HEK293 (cell line): Measurements from ENCODE around the gene AXIN1.
A peak's percentile ranks its signal among the peaks of the same experiment; 100 is the strongest.

ENCODE experiments used
- CTCF ChIP-seq: fragments of 450-650 bp; formaldehyde crosslinking; IDR thresholded peaks from 2 replicates; pipeline ENCODE4 v1.5.1; 2016; ENCODE audit warnings: missing biosample characterization, missing genetic modification characterization
- GLI4 ChIP-seq: fragments of 450-650 bp; formaldehyde crosslinking; IDR thresholded peaks from 2 replicates; pipeline ENCODE4 v1.5.1; 2016; ENCODE audit warnings: missing biosample characterization, missing genetic modification characterization
- HIC1 ChIP-seq: fragments of 450-650 bp; formaldehyde crosslinking; IDR thresholded peaks from 2 replicates; pipeline ENCODE4 v1.5.1; 2016; ENCODE audit warnings: missing biosample characterization, missing genetic modification characterization
- KLF1 ChIP-seq: fragments of 450-650 bp; formaldehyde crosslinking; IDR thresholded peaks from 2 replicates; pipeline ENCODE4 v1.5.1; 2016; ENCODE audit warnings: missing biosample characterization, missing genetic modification characterization
- KLF16 ChIP-seq: fragments of 450-650 bp; formaldehyde crosslinking; IDR thresholded peaks from 2 replicates; pipeline ENCODE4 v1.5.1; 2017; ENCODE audit warnings: missing biosample characterization, missing genetic modification characterization
- MZF1 ChIP-seq: fragments of 450-650 bp; formaldehyde crosslinking; IDR thresholded peaks from 2 replicates; pipeline ENCODE4 v1.5.1; 2017; ENCODE audit warnings: missing biosample characterization, missing genetic modification characterization, borderline replicate concordance
- REST ChIP-seq: fragments of 450-650 bp; formaldehyde crosslinking; IDR thresholded peaks from 2 replicates; pipeline ENCODE4 v1.5.1; 2016; ENCODE audit warnings: missing biosample characterization, missing genetic modification characterization
- SETDB1 ChIP-seq: IDR thresholded peaks from one replicate; pipeline ENCODE4 v1.6.1; 2017; ENCODE audit warnings: mild to moderate bottlenecking, low read length, moderate library complexity, mixed read lengths; ENCODE audit not compliant: insufficient read length
- TRIM28 ChIP-seq: IDR thresholded peaks from 2 replicates; pipeline ENCODE4 v1.6.1; 2011; ENCODE audit warnings: low read length, control low read depth, borderline replicate concordance
- YY1 ChIP-seq: fragments of 450-650 bp; formaldehyde crosslinking; IDR thresholded peaks from 2 replicates; pipeline ENCODE4 v1.5.1; 2018; ENCODE audit warnings: missing biosample characterization, missing genetic modification characterization
- ZBTB20 ChIP-seq: fragments of 450-650 bp; formaldehyde crosslinking; IDR thresholded peaks from 2 replicates; pipeline ENCODE4 v1.5.1; 2016; ENCODE audit warnings: missing biosample characterization, missing genetic modification characterization
- ZBTB7A ChIP-seq: fragments of 450-650 bp; formaldehyde crosslinking; IDR thresholded peaks from 2 replicates; pipeline ENCODE4 v1.5.1; 2016; ENCODE audit warnings: low read depth, missing biosample characterization, missing genetic modification characterization
- ZEB2 ChIP-seq: fragments of 450-650 bp; formaldehyde crosslinking; IDR thresholded peaks from 2 replicates; pipeline ENCODE4 v1.5.1; 2016; ENCODE audit warnings: missing biosample characterization, missing genetic modification characterization
- ZFHX2 ChIP-seq: fragments of 450-650 bp; formaldehyde crosslinking; conservative IDR thresholded peaks from 2 replicates; pipeline ENCODE4 v1.5.1; 2016; ENCODE audit warnings: missing biosample characterization, missing genetic modification characterization
- ZFP41 ChIP-seq: fragments of 450-650 bp; formaldehyde crosslinking; IDR thresholded peaks from 2 replicates; pipeline ENCODE4 v1.5.1; 2016; ENCODE audit warnings: missing biosample characterization, missing genetic modification characterization, borderline replicate concordance
- ZNF112 ChIP-seq: fragments of 450-650 bp; formaldehyde crosslinking; IDR thresholded peaks from 2 replicates; pipeline ENCODE4 v1.5.0; 2017; ENCODE audit warnings: missing biosample characterization, missing genetic modification characterization
- ZNF114 ChIP-seq: fragments of 450-650 bp; formaldehyde crosslinking; IDR thresholded peaks from 2 replicates; pipeline ENCODE4 v1.5.0; 2017; ENCODE audit warnings: missing biosample characterization, missing genetic modification characterization
- ZNF121 ChIP-seq: fragments of 450-650 bp; formaldehyde crosslinking; IDR thresholded peaks from 2 replicates; pipeline ENCODE4 v1.5.1; 2016; ENCODE audit warnings: missing biosample characterization, missing genetic modification characterization
- ZNF23 ChIP-seq: fragments of 450-650 bp; formaldehyde crosslinking; IDR thresholded peaks from 2 replicates; pipeline ENCODE4 v1.5.1; 2016; ENCODE audit warnings: missing biosample characterization, missing genetic modification characterization, borderline replicate concordance
- ZNF24 ChIP-seq: fragments of 450-650 bp; formaldehyde crosslinking; IDR thresholded peaks from 2 replicates; pipeline ENCODE4 v1.5.1; 2016; ENCODE audit warnings: missing biosample characterization, missing genetic modification characterization
- ZNF248 ChIP-seq: fragments of 450-650 bp; formaldehyde crosslinking; IDR thresholded peaks from 2 replicates; pipeline ENCODE4 v1.5.1; 2017; ENCODE audit warnings: missing biosample characterization, missing genetic modification characterization
- ZNF280D ChIP-seq: fragments of 450-650 bp; formaldehyde crosslinking; IDR thresholded peaks from 2 replicates; pipeline ENCODE4 v1.5.1; 2016; ENCODE audit warnings: missing biosample characterization, missing genetic modification characterization
- ZNF292 ChIP-seq: fragments of 450-650 bp; formaldehyde crosslinking; IDR thresholded peaks from 2 replicates; pipeline ENCODE4 v1.5.1; 2016; ENCODE audit warnings: low read depth, missing biosample characterization, missing genetic modification characterization, borderline replicate concordance
- ZNF354C ChIP-seq: fragments of 450-650 bp; formaldehyde crosslinking; IDR thresholded peaks from 2 replicates; pipeline ENCODE4 v1.5.1; 2016; ENCODE audit warnings: missing biosample characterization, missing genetic modification characterization, low read depth, borderline replicate concordance
- ZNF623 ChIP-seq: fragments of 450-650 bp; formaldehyde crosslinking; IDR thresholded peaks from 2 replicates; pipeline ENCODE4 v1.5.1; 2016; ENCODE audit warnings: missing biosample characterization, missing genetic modification characterization
- ZNF629 ChIP-seq: fragments of 450-650 bp; formaldehyde crosslinking; IDR thresholded peaks from 2 replicates; pipeline ENCODE4 v1.5.1; 2017; ENCODE audit warnings: missing biosample characterization, missing genetic modification characterization
- ZNF704 ChIP-seq: fragments of 450-650 bp; formaldehyde crosslinking; IDR thresholded peaks from 2 replicates; pipeline ENCODE4 v1.5.1; 2016; ENCODE audit warnings: missing biosample characterization, missing genetic modification characterization
- ZNF792 ChIP-seq: fragments of 450-650 bp; formaldehyde crosslinking; IDR thresholded peaks from 2 replicates; pipeline ENCODE4 v1.5.1; 2016; ENCODE audit warnings: missing biosample characterization, missing genetic modification characterization
- ZSCAN18 ChIP-seq: fragments of 450-650 bp; formaldehyde crosslinking; IDR thresholded peaks from 2 replicates; pipeline ENCODE4 v1.5.1; 2016; ENCODE audit warnings: missing biosample characterization, missing genetic modification characterization

AXIN1 gene

GRCh38 chr16:370443-370842 lies 17.9 kb upstream of the AXIN1 start, which contains the start of gene MRPL28 (continued):
- TF ChIP-seq MZF1: no peak
- TF ChIP-seq ZNF792 (tag by site-specific recombination): no peak
- TF ChIP-seq ZNF354C: no peak
- TF ChIP-seq ZNF248: no peak
- no peak for TF ChIP-seq ZNF280D
- TF ChIP-seq REST (tag by site-specific recombination): no peak
- TF ChIP-seq ZFHX2: no peak
- no peak for TF ChIP-seq ZFP41 (tag by site-specific recombination)
- TF ChIP-seq ZNF704: no peak
- peak; percentile 47; the same call in 1 of the 2 replicates for TF ChIP-seq ZNF629 (tag by site-specific recombination)
- TF ChIP-seq ZEB2 (tag by site-specific recombination): peak; percentile 89
- TF ChIP-seq ZNF112 (tag by site-specific recombination): no peak
- no peak for TF ChIP-seq ZNF24 (tag by site-specific recombination)
- no peak for TF ChIP-seq SETDB1
- TF ChIP-seq GLI4: no peak
- TF ChIP-seq TRIM28: no peak
- no peak for TF ChIP-seq ZNF292 (tag by site-specific recombination)
- peak; percentile 73 for TF ChIP-seq KLF1 (tag by site-specific recombination)
- TF ChIP-seq ZNF121 (tag by site-specific recombination): no peak
- TF ChIP-seq ZNF114 (tag by site-specific recombination): no peak
- no peak for TF ChIP-seq ZBTB7A
- TF ChIP-seq ZBTB20: peak; percentile 98
- TF ChIP-seq ZNF623 (tag by site-specific recombination): no peak
- TF ChIP-seq HIC1: peak; percentile 26; the same call in 1 of the 2 replicates
- TF ChIP-seq YY1: no peak
- no peak for TF ChIP-seq ZNF23 (tag by site-specific recombination)
- TF ChIP-seq CTCF (tag by site-specific recombination): no peak
- peak; percentile 78 for TF ChIP-seq KLF16 (tag by site-specific recombination)
- TF ChIP-seq ZSCAN18 (tag by site-specific recombination): no peak
